Activated CD8-positive, alpha-beta T cell treated with anti-CD3 and anti-CD28 coated beads, Interleukin-2, amount 10 ng/mL, durations not matched to agents 7 days and 5 days (primary cell): ENCODE results near the gene EDA2R. TPM values are rescaled to one million over a fixed set of nuclear protein-coding genes. Genes with fewer than 3 reads are reported as not detected.

Experiments
- ATAC-seq: fragments of 150-1000 bp; cut with Tn5 transposase; one replicate; pipeline ENCODE4 v1.10.0; 2021; ENCODE audit warnings: moderate library complexity
- CTCF ChIA-PET: fragments of 350-600 bp; sonication (Branson Sonifier 250); formaldehyde crosslinking; loops from one replicate; lab custom pipeline; 2021; ENCODE audit warnings: antibody characterized with exemption; lab: Charles Lee
- POLR2A ChIA-PET: fragments of 350-600 bp; sonication (Branson Sonifier 250); formaldehyde crosslinking; loops from one replicate; lab custom pipeline; 2021; ENCODE audit warnings: antibody characterized with exemption; lab: Charles Lee
- DNase-seq: peaks from one replicate; pipeline ENCODE4 v3.0.0-alpha.2; 2020
- H3K27ac Mint-ChIP-seq: one replicate; pipeline ENCODE4 v1.8.0; 2021; ENCODE audit warnings: mild to moderate bottlenecking, mixed read lengths
- H3K27me3 Mint-ChIP-seq: one replicate; pipeline ENCODE4 v1.8.0; 2021; ENCODE audit warnings: low read depth, mixed read lengths
- H3K36me3 Mint-ChIP-seq: one replicate; pipeline ENCODE4 v1.8.0; 2021; ENCODE audit warnings: low read depth, mixed read lengths
- H3K4me1 Mint-ChIP-seq: one replicate; pipeline ENCODE4 v1.8.0; 2021; ENCODE audit warnings: low read depth, mixed read lengths
- H3K4me3 Mint-ChIP-seq: one replicate; pipeline ENCODE4 v1.8.0; 2021; ENCODE audit warnings: mild to moderate bottlenecking, mixed read lengths
- H3K9me3 Mint-ChIP-seq: one replicate; pipeline ENCODE4 v1.8.0; 2022; ENCODE audit warnings: mixed read lengths; ENCODE audit not compliant: insufficient read depth
- total RNA-seq, 2 experiments: library from RNA; stranded (reverse); gene quantifications; one replicate each; pipeline ENCODE4 v1.2.3, GENCODE V29; 2021

The EDA2R gene
- total RNA-seq: 1 to 10 TPM; 2.7 to 2.9 TPM

- CTCF ChIA-PET: no interaction called here
- Mint-ChIP-seq H3K9me3 (no peaks in the 10 kb centered on the region), H3K27ac (peak within 1 kb of the TSS; percentile 71), H3K4me3 (peak within 1 kb of the TSS; percentile 79), H3K4me1 (peaks cover 16% of the 10 kb centered on the region), H3K36me3 (peaks cover 4% of the 10 kb centered on the region), H3K27me3 (peaks cover 2% of the 10 kb centered on the region)
- DNase-seq: peak; percentile 48
- ATAC-seq: peak; percentile 89
- POLR2A ChIA-PET: no interaction called here
Observed at GRCh38 chrX:66638591-66639500, at the start of gene EDA2R. Gene EDA2R, minus strand, starts transcription at chrX:66639078. Its CDS starts 23,058 bp downstream, at chrX:66616020.

- Mint-ChIP-seq H3K4me1 (no peaks in the 10 kb centered on the region), H3K36me3 (no peaks in the 10 kb centered on the region), H3K27me3 (no peaks in the 10 kb centered on the region), H3K27ac (no peak overlapping the region), H3K4me3 (no peak overlapping the region), H3K9me3 (no peaks in the 10 kb centered on the region)
- ChIA-PET POLR2A (no interaction called here), CTCF (no interaction called here)
- no peak for ATAC-seq
- no peak for DNase-seq
Observed at GRCh38 chrX:66684196-66684595, 45.3 kb upstream of the EDA2R start.

GRCh38 chrX:66680451-66680850, 41.6 kb upstream of the EDA2R start:
- CTCF ChIA-PET: no interaction called here
- Mint-ChIP-seq H3K27ac (no peak overlapping the region), H3K4me1 (no peaks in the 10 kb centered on the region), H3K9me3 (no peaks in the 10 kb centered on the region), H3K27me3 (no peaks in the 10 kb centered on the region), H3K4me3 (no peak overlapping the region), H3K36me3 (no peaks in the 10 kb centered on the region)
- DNase-seq (no peak), ATAC-seq (no peak)
- POLR2A ChIA-PET: no interaction called here

GRCh38 chrX:66677430-66677829, 38.6 kb upstream of the EDA2R start:
- ChIA-PET CTCF (no interaction called here), POLR2A (no interaction called here)
- Mint-ChIP-seq H3K9me3 (no peaks in the 10 kb centered on the region), H3K36me3 (no peaks in the 10 kb centered on the region), H3K27ac (no peak overlapping the region), H3K4me3 (no peak overlapping the region), H3K27me3 (no peaks in the 10 kb centered on the region), H3K4me1 (no peaks in the 10 kb centered on the region)
- DNase-seq (no peak), ATAC-seq (no peak)

- no peak for ATAC-seq
- ChIA-PET POLR2A (no interaction called here), CTCF (no interaction called here)
- no peaks in the 10 kb centered on the region for H3K4me1 Mint-ChIP-seq
- no peaks in the 10 kb centered on the region for H3K36me3 Mint-ChIP-seq
- DNase-seq: no peak
- no peaks in the 10 kb centered on the region for H3K27me3 Mint-ChIP-seq
- H3K9me3 Mint-ChIP-seq: no peaks in the 10 kb centered on the region
- H3K27ac Mint-ChIP-seq: no peak overlapping the region
- no peak overlapping the region for H3K4me3 Mint-ChIP-seq
Observed at GRCh38 chrX:66676990-66677389, 38.1 kb upstream of the EDA2R start.

- no peak overlapping the region for H3K4me3 Mint-ChIP-seq
- ATAC-seq: no peak
Observed at GRCh38 chrX:66676413-66676812, 37.5 kb upstream of the EDA2R start.

GRCh38 chrX:66675541-66675940, 36.7 kb upstream of the EDA2R start:
- no peaks in the 10 kb centered on the region for H3K9me3 Mint-ChIP-seq
- ATAC-seq (no peak), DNase-seq (no peak)
- no peaks in the 10 kb centered on the region for H3K27me3 Mint-ChIP-seq
- no peak overlapping the region for H3K4me3 Mint-ChIP-seq
- H3K36me3 Mint-ChIP-seq: no peaks in the 10 kb centered on the region
- no peaks in the 10 kb centered on the region for H3K4me1 Mint-ChIP-seq
- CTCF ChIA-PET: no interaction called here
- POLR2A ChIA-PET: no interaction called here
- H3K27ac Mint-ChIP-seq: no peak overlapping the region

More at GRCh38 chrX:66676413-66676812, 37.5 kb upstream of the EDA2R start:
- ChIA-PET POLR2A (no interaction called here), CTCF (no interaction called here)
- Mint-ChIP-seq H3K27me3 (no peaks in the 10 kb centered on the region), H3K27ac (no peak overlapping the region), H3K36me3 (no peaks in the 10 kb centered on the region), H3K9me3 (no peaks in the 10 kb centered on the region), H3K4me1 (no peaks in the 10 kb centered on the region)
- no peak for DNase-seq

GRCh38 chrX:66674506-66674905, 35.6 kb upstream of the EDA2R start:
- Mint-ChIP-seq H3K27ac (no peak overlapping the region), H3K9me3 (no peaks in the 10 kb centered on the region), H3K27me3 (no peaks in the 10 kb centered on the region), H3K36me3 (no peaks in the 10 kb centered on the region), H3K4me3 (no peak overlapping the region), H3K4me1 (no peaks in the 10 kb centered on the region)
- ATAC-seq (no peak), DNase-seq (no peak)
- ChIA-PET POLR2A (no interaction called here), CTCF (no interaction called here)

- DNase-seq (no peak), ATAC-seq (no peak)
- no peaks in the 10 kb centered on the region for H3K9me3 Mint-ChIP-seq
- no peaks in the 10 kb centered on the region for H3K4me1 Mint-ChIP-seq
- ChIA-PET CTCF (no interaction called here), POLR2A (no interaction called here)
- no peak overlapping the region for H3K27ac Mint-ChIP-seq
- H3K4me3 Mint-ChIP-seq: no peak overlapping the region
- no peaks in the 10 kb centered on the region for H3K27me3 Mint-ChIP-seq
- H3K36me3 Mint-ChIP-seq: no peaks in the 10 kb centered on the region
Observed at GRCh38 chrX:66672106-66672505, 33.2 kb upstream of the EDA2R start.

GRCh38 chrX:66654411-66654810, 15.5 kb upstream of the EDA2R start:
- H3K9me3 Mint-ChIP-seq: no peaks in the 10 kb centered on the region
- no peaks in the 10 kb centered on the region for H3K4me1 Mint-ChIP-seq
- ChIA-PET CTCF (no interaction called here), POLR2A (no interaction called here)
- H3K27ac Mint-ChIP-seq: no peak overlapping the region
- H3K27me3 Mint-ChIP-seq: no peaks in the 10 kb centered on the region
- no peak overlapping the region for H3K4me3 Mint-ChIP-seq
- H3K36me3 Mint-ChIP-seq: no peaks in the 10 kb centered on the region
- ATAC-seq (no peak), DNase-seq (no peak)

- POLR2A ChIA-PET: no interaction called here
- CTCF ChIA-PET: no interaction called here
- H3K9me3 Mint-ChIP-seq: no peaks in the 10 kb centered on the region
Observed at GRCh38 chrX:66635360-66635759, 3.5 kb downstream of the EDA2R start.

GRCh38 chrX:66634272-66634671, 4.6 kb downstream of the EDA2R start:
- Mint-ChIP-seq H3K36me3 (peaks cover 4% of the 10 kb centered on the region), H3K27ac (no peak overlapping the region), H3K4me1 (peaks cover 11% of the 10 kb centered on the region), H3K27me3 (no peaks in the 10 kb centered on the region), H3K9me3 (no peaks in the 10 kb centered on the region), H3K4me3 (no peak overlapping the region)
- CTCF ChIA-PET: no interaction called here
- ATAC-seq: no peak
- DNase-seq: no peak
- POLR2A ChIA-PET: no interaction called here

More at GRCh38 chrX:66635360-66635759, 3.5 kb downstream of the EDA2R start:
- Mint-ChIP-seq H3K4me3 (no peak overlapping the region), H3K36me3 (peaks cover 4% of the 10 kb centered on the region), H3K27me3 (no peaks in the 10 kb centered on the region), H3K27ac (no peak overlapping the region), H3K4me1 (peaks cover 16% of the 10 kb centered on the region)
- ATAC-seq (no peak), DNase-seq (no peak)
